VCaP (cell line): ENCODE measurements around the gene INAFM1.

Source experiments
- H3K27ac ChIP-seq: fragments of 450-650 bp; 2 replicates; pipeline ENCODE4 v1.5.1; 2017
- TF ChIP-seq, protein P1 (sequence below): fragments of 450-650 bp; conservative IDR thresholded peaks from 2 replicates; pipeline ENCODE4 v1.5.1; 2017; ENCODE audit warnings: mild to moderate bottlenecking, moderate library complexity

INAFM1 gene

DNA sequence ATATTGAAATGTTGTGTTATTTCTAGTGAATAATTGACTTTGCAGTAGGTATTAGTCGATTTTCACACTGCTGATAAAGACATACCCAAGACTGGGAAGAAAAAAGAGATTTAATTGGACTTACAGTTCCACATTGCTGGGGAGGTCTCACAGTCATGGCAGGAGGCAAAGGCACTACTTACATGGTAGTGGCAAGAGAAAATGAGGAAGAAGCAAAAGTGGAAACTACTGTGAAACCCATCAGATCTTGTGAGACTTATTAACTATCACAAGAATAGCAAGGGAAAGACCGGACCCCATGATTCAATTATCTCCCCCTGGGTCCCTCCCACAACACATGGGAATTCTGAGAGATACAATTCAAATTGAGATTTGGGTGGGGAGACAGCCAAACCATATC is 47.4 kb downstream of the INAFM1 start:
- TF ChIP-seq, protein P1, sequence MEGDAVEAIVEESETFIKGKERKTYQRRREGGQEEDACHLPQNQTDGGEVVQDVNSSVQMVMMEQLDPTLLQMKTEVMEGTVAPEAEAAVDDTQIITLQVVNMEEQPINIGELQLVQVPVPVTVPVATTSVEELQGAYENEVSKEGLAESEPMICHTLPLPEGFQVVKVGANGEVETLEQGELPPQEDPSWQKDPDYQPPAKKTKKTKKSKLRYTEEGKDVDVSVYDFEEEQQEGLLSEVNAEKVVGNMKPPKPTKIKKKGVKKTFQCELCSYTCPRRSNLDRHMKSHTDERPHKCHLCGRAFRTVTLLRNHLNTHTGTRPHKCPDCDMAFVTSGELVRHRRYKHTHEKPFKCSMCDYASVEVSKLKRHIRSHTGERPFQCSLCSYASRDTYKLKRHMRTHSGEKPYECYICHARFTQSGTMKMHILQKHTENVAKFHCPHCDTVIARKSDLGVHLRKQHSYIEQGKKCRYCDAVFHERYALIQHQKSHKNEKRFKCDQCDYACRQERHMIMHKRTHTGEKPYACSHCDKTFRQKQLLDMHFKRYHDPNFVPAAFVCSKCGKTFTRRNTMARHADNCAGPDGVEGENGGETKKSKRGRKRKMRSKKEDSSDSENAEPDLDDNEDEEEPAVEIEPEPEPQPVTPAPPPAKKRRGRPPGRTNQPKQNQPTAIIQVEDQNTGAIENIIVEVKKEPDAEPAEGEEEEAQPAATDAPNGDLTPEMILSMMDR, result no peak
- H3K27ac ChIP-seq, result no peak overlapping the region

DNA sequence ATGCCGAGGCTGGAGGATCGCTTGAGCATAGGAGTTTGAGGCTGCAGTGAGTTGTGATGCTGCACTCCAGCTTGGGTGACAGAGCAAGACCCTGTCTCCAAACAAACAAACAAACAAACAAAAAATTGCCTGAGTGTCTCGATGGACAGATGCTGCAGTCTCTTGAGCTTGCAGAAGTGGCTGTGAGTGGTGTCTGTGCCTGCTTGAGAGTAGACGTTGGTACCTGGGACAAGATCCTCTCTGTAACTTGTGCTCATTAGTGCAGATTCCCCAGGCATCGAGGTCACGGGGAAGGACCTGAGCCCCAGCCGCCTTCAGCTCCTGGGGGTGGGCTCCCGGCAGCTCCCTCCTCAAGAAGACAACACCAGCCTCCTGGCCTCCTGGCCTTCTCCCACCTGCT is 48.7 kb downstream of the INAFM1 start:
- TF ChIP-seq, protein P1, result no peak
- H3K27ac ChIP-seq, result no peak overlapping the region

DNA sequence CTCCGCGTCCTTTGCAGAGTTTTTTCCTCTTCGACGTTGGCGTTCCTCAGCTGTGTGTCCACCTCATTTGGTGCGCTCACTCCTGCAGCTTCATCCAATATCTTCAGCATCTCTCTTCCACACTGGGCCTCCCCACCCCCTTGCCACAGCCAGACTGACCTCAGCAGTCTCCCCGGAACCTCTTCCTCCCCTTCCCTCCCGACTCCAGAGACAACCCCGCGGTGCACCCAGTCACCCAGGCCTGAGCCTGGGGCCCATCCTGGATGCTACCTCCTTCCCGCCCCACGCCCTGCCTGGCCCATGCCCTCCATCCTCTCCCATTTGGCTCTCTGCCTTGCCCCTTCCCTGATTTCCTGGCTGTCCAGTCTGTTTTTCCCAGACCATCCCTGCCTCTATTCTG is 49.2 kb downstream of the INAFM1 start:
- no peak overlapping the region for H3K27ac ChIP-seq
- TF ChIP-seq, protein P1, result no peak

DNA sequence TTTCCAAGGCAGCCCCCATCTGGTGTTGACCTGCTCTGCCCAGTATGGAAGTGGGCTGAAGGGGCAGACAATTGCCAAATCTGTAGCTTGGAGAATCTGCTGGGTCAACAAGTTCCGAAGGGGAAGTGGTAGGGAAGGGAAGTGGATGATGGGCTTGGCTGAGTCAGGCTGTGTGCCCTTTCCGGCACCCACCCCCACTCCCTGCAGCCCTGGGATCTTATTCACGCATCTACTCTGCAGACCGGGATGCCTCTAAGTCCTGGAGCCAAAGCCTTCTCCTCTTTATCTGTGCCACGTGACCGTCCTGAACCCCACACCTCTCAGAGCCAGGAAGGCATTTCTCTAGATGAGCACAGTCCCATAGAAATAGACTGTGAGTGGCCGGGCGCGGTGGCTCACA is 49.8 kb downstream of the INAFM1 start:
- TF ChIP-seq, protein P1, result no peak
- no peak overlapping the region for H3K27ac ChIP-seq
